ENCODE measurements around the gene PSMB3.
"Not testable (repeated sequence)": the region's sequence is repeated elsewhere in the genome, so short reads cannot be mapped to it uniquely, and the experiment has no call there.

The PSMB3 gene

DNA sequence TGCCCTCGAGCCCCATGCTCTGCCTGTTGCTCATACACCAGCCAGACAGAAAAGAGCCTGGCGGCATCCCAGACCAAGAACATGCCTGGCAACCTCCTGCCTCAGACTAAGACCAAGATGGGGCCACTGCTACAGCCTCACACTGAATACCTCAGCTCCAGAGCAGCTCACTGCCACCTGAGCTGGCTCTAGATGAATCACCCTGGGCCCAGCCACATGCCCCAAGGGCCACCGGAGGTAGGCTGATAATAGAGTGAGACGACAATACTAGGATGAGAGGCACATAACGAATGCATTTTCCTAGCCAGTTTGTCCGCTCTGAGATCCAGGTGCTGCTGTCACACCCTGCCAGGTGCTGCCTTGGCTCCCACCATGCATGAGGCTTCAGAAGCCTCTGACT, 33.8 kb downstream of the PSMB3 start:
- TF ChIP-seq GABPA (IDR thresholded peaks at IDR 0.05; ENCODE audit: low read depth) (no peak), SPI1 (IDR thresholded peaks at IDR 0.05; ENCODE audit: borderline replicate concordance, low read depth) (0 out of 2 replicates have a peak, but pooled peaks have one; percentile 6)
- Histone ChIP-seq H3K4me3 (replicated peaks; ENCODE audit: insufficient read depth, low read length) (no peak overlapping the region), H3K27ac (replicated peaks) (no peak overlapping the region), H3K27me3 (ENCODE audit: insufficient read depth, poor library complexity, severe bottlenecking) (no peaks in the 10 kb centered on the region)
- no peak for DNase-seq (ENCODE audit: low read depth in 1 of 2, low spot score in 1 of 2)

DNA sequence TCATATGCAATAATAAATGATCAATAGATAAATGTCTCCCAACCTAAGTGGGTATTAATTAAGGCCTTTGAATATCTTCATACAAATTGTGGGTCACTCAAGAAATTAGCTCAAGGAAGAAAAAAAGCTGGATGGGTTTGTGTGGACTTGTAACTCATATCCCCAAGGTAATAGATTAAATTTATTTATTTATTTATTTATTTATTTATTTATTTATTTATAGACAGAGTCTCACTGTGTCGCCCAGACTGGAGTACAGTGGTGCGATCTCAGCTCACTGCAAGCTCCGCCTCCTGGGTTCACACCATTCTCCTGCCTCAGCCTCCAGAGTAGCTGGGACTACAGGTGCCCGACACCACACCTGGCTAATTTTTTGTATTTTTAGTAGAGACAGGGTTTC, 35.5 kb downstream of the PSMB3 start:
- not testable (repeated sequence) for H3K27ac ChIP-seq (replicated peaks); H3K4me3 ChIP-seq (replicated peaks; ENCODE audit: insufficient read depth, low read length); H3K27me3 ChIP-seq (ENCODE audit: insufficient read depth, poor library complexity, severe bottlenecking); DNase-seq (ENCODE audit: low read depth in 1 of 2, low spot score in 1 of 2)

GRCh38 chr17:38789185-38789584, 36.6 kb downstream of the PSMB3 start:
- TF ChIP-seq POLR2AphosphoS5 (IDR thresholded peaks at IDR 0.05; ENCODE audit: low read depth) (no peak), CTCF (IDR thresholded peaks at IDR 0.05; ENCODE audit: insufficient read depth, low read length) (no peak), SPI1 (IDR thresholded peaks at IDR 0.05; ENCODE audit: borderline replicate concordance, low read depth) (no peak), REST (IDR thresholded peaks at IDR 0.05; ENCODE audit: insufficient replicate concordance, low read depth) (no peak), GABPA (IDR thresholded peaks at IDR 0.05; ENCODE audit: low read depth) (no peak)
- no peaks in the 10 kb centered on the region for H3K27me3 ChIP-seq (ENCODE audit: insufficient read depth, poor library complexity, severe bottlenecking)
- no peak overlapping the region for H3K4me3 ChIP-seq (replicated peaks; ENCODE audit: insufficient read depth, low read length)
- H3K27ac ChIP-seq (replicated peaks), result no peak overlapping the region
- DNase-seq (ENCODE audit: low read depth in 1 of 2, low spot score in 1 of 2), result no peak

- not testable (repeated sequence) for H3K4me3 ChIP-seq (replicated peaks; ENCODE audit: insufficient read depth, low read length); DNase-seq (ENCODE audit: low read depth in 1 of 2, low spot score in 1 of 2); H3K27ac ChIP-seq (replicated peaks); H3K27me3 ChIP-seq (ENCODE audit: insufficient read depth, poor library complexity, severe bottlenecking)
These were observed 37.7 kb downstream of the PSMB3 start for GRCh38 chr17:38790148-38790707.

GRCh38 chr17:38791162-38791561, 38.6 kb downstream of the PSMB3 start:
- H3K27ac ChIP-seq (replicated peaks), result no peak overlapping the region
- DNase-seq (ENCODE audit: low read depth in 1 of 2, low spot score in 1 of 2), result no peak
- H3K27me3 ChIP-seq (ENCODE audit: insufficient read depth, poor library complexity, severe bottlenecking), result no peaks in the 10 kb centered on the region
- TF ChIP-seq SPI1 (IDR thresholded peaks at IDR 0.05; ENCODE audit: borderline replicate concordance, low read depth) (no peak), REST (IDR thresholded peaks at IDR 0.05; ENCODE audit: insufficient replicate concordance, low read depth) (no peak), GABPA (IDR thresholded peaks at IDR 0.05; ENCODE audit: low read depth) (no peak), CTCF (IDR thresholded peaks at IDR 0.05; ENCODE audit: insufficient read depth, low read length) (no peak), POLR2AphosphoS5 (IDR thresholded peaks at IDR 0.05; ENCODE audit: low read depth) (no peak)
- no peak overlapping the region for H3K4me3 ChIP-seq (replicated peaks; ENCODE audit: insufficient read depth, low read length)
